Myocyte (in vitro differentiated cells): ENCODE data around the gene RNF144B. TPM values are rescaled to one million over a fixed set of nuclear protein-coding genes. Genes with fewer than 3 reads are reported as not detected.

Experiments used
- DNase-seq: peaks from one replicate; pipeline ENCODE4 v3.0.0-alpha.2; 2012; ENCODE audit warnings: low read depth
- total RNA-seq: library from RNA; depleted of rRNA; stranded (reverse); fragments of >200 nt; gene quantifications from 2 replicates; pipeline ENCODE4 v1.2.3, GENCODE V29; 2014

Gene RNF144B
- total RNA-seq, 1 donor from 2014 or later = 6.7 TPM

DNA sequence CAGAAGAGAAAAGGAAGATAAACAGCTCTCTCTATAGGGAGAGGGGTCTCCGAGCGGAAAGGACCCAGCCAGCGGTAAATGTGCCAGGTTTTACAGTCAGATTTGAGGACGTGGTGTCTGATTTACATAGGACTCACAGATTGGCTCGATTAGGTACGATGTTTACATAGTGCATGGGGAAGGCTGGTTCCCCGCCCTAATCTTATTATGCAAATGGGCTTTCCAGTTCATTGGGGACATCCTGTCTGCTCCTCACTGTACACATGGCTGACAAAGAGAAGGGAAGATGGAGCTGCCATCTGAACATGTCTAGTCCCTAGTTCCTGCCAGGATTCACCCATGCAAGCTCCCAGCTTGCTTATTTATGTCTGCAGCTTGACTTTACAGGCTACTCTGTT, 119.9 kb downstream of the RNF144B start:
- no peak for DNase-seq

DNA sequence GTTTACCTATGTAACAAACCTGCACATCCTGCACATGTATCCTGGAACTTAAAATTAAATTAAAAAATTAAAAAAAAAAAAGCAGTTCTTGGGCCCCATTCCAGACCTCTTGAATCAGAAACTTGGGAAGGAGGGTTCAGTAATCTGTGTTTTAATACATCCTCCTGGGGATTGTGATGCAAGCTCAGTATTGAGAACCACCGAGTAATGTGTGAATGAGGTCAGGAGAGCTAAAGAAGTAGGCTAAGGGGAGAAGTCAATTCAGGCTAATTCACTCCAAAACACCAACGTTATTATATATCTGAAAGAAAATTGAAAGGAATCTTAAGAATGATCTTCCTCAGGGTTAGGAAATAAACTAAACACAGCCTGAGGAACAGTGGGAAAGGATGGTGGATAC, 120.4 kb downstream of the RNF144B start:
- no peak for DNase-seq

GRCh38 chr6:18509871-18510643, 122.9 kb downstream of the RNF144B start:
- peak; percentile 18 for DNase-seq

DNA sequence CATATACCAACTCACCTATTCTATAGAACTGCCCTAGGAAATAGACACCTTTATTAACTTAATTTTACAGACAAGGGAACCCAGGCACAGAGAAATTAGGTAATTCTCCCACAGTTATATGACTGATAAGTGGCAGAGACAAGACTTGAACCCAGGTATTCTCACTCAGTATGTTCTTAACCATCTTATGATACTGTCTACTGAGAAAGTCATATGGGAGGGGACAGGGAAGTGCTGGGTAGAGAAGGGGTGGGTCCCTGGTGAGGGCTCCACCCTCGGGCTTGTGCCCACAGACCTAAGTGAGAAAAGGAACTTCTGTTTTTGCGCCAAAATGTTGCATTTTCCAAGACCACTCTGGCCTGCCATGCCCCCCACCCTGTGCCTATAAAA, 123.5 kb downstream of the RNF144B start:
- no peak for DNase-seq

DNA sequence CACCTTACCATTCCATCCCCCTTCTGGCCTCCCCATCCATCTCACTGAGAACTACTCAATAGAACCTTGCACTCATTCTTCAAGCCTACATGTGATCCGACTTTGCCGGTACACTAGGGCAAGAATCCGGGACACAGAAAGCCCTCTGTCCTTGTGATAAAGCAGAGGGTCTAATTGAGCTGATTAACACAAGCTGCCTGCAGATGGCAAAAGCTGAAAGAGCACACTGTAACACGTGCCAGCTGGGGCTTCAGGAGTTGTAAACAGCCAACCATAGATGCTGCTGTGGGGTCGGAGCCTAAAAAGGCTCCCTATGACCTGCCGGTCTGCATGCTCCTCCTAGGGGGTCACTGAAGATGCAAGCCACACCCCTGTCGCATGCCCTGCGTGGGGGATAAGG, 124.1 kb downstream of the RNF144B start:
- DNase-seq = no peak

GRCh38 chr6:18513253-18513798, 126.2 kb downstream of the RNF144B start:
- no peak for DNase-seq

DNA sequence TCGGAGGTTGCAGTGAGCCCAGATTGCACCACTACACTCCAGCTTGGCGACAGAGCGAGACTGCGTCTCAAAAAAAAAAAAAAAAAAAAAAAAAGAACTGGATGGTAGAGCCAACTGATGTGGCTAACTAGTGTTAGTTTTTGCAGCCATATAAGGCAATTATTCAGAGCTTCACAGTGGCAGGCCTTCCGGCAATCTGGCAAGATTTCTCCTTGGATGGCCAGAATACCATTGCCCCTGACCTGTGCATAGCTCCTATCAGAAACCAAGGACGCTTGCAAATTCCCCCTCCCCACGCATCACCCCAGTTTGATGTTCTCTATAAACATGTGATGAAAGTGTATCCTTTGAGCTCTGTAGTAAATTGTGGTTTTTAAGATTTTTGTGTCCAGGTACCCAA, 127.0 kb downstream of the RNF144B start:
- DNase-seq = no peak

- peak; percentile 5 for DNase-seq
Observed at GRCh38 chr6:18515767-18516166, 128.6 kb downstream of the RNF144B start.

Other genes starting within 250 kb of the RNF144B start
- 8.3 and 13.2 TPM in 2 replicates for gene TPMT, start 232.3 kb upstream of the RNF144B start, total RNA-seq
- 13.9 and 18.5 TPM in 2 replicates for gene KDM1B, start 231.9 kb upstream of the RNF144B start, total RNA-seq
- gene DEK, start 122.8 kb upstream of the RNF144B start, total RNA-seq = 90.8 and 136 TPM in 2 replicates